Right lobe of liver (tissue), 6 donors: ENCODE data around the gene NCAM2. TPM values are rescaled to one million over a fixed set of nuclear protein-coding genes. Genes with fewer than 3 reads are reported as not detected.

Source experiments
- ATAC-seq, 4 donors: fragments of 200-7000 bp; cut with Tn5 transposase; one replicate each; pipeline ENCODE4 v1.9.1; 2020; ENCODE audit warnings: mild to moderate bottlenecking in 4 of 4, moderate library complexity in 4 of 4
- DNase-seq, 3 donors: peaks; one replicate each; pipeline ENCODE4 v3.0.0-alpha.2; 2020
- H3K27ac ChIP-seq, 3 donors: fragments of 200-600 bp; one replicate each; pipeline ENCODE4 v1.8.0; 2022
- H3K27me3 ChIP-seq, 2 donors: fragments of 200-600 bp; one replicate each; pipeline ENCODE4 v1.8.0; 2022
- H3K36me3 ChIP-seq, 4 donors: fragments of 200-600 bp; sonication (generic) in 1 of 4; one replicate each; pipeline versions ENCODE4 v1.5.1 to v1.8.0; 2017 to 2022; ENCODE audit warnings: control low read depth in 1 of 4
- H3K4me1 ChIP-seq, 4 donors: fragments of 200-600 bp; sonication (generic) in 1 of 4; one replicate each; pipeline versions ENCODE4 v1.5.1 to v1.8.0; 2017 to 2022; ENCODE audit warnings: control low read depth in 1 of 4
- H3K4me3 ChIP-seq, 3 donors: fragments of 200-600 bp; one replicate each; pipeline ENCODE4 v1.8.0; 2022
- H3K9me3 ChIP-seq, 4 donors: fragments of 200-600 bp; sonication (generic) in 1 of 4; one replicate each; pipeline versions ENCODE4 v1.5.1 to v1.8.0; 2017 to 2022; ENCODE audit warnings: control low read depth in 1 of 4
- CTCF ChIP-seq, 4 donors: fragments of 200-600 bp in 3 of 4; fragments of 450-650 bp in 1 of 4; IDR thresholded peaks; one replicate each; pipeline versions ENCODE4 v1.5.1 to v1.8.0; 2016 to 2022; ENCODE audit warnings: antibody characterized with exemption in 4 of 4, mild to moderate bottlenecking in 2 of 4
- POLR2A ChIP-seq: fragments of 450-650 bp; IDR thresholded peaks from one replicate; pipeline ENCODE4 v1.6.1; 2017; ENCODE audit warnings: antibody characterized with exemption, mild to moderate bottlenecking
- WGBS: methylation state at CpG from one replicate; pipeline ENCODE4 v1.1.6; 2018; ENCODE audit warnings: low coverage, low lambda C conversion rate; ENCODE audit not compliant: insufficient coverage; ENCODE audit errors: missing lambda C conversion rate; 5-methylcytosine and 5-hydroxymethylcytosine counted together
- intact Hi-C, 2 donors: fragments of 100-400 bp; cut with DNase I; formaldehyde crosslinking; loops; one replicate each; pipeline versions ENCODE4 v1.11.2 to v1.14.1; 2022
- total RNA-seq, 6 experiments: library from RNA; depleted of rRNA in 2 of 6; stranded (reverse); fragments of >200 nt in 2 of 6; fragmentation: NEBNext Ultra II Directional in 3 of 6; extraction: Animal tissue kit (Norgen Biotek cat#: 25700) in 3 of 6; gene quantifications; one replicate each; pipeline versions ENCODE4 v1.1.0 to v1.2.4, GENCODE V29; 2016 to 2023
- donor health status: DM: no; HTN: yes; CAD: no.
- donor health status: DM: no; HTN: no; CAD: no.
- donor health status: DM: no; HTN: no; CAD: no.
- donor health status: DM: no; HTN: yes; CAD: no.
- donor health status: DM: no; HTN: yes; CAD: no.

NCAM2 gene
- total RNA-seq, 6 experiments from 2014 or later: 0.38 to 1.4 (median 0.81) TPM; not detected in 2

GRCh38 chr21:21246007-21246406 lies 247.8 kb downstream of the NCAM2 start:
- H3K36me3 ChIP-seq: no peaks in the 10 kb centered on the region
- no peaks in the 10 kb centered on the region for H3K27me3 ChIP-seq
- WGBS: 80% methylated on average over 3 of the region's 3 CpGs
- DNase-seq: no peak
- intact Hi-C loops: no loop called here
- ATAC-seq: no peak
- TF ChIP-seq CTCF (IDR thresholded peaks at IDR 0.05): no peak
- no peak for TF ChIP-seq POLR2A
- H3K27ac ChIP-seq: no peak overlapping the region
- H3K9me3 ChIP-seq: no peaks in the 10 kb centered on the region
- H3K4me1 ChIP-seq: no peaks in the 10 kb centered on the region
- H3K4me3 ChIP-seq: no peak overlapping the region

GRCh38 chr21:21247424-21247823 lies 249.2 kb downstream of the NCAM2 start:
- intact Hi-C loops: no loop called here
- TF ChIP-seq POLR2A: no peak
- no peak for TF ChIP-seq CTCF (IDR thresholded peaks at IDR 0.05)
- DNase-seq (no peak), ATAC-seq (no peak)
- Histone ChIP-seq H3K36me3 (no peaks in the 10 kb centered on the region), H3K27me3 (no peaks in the 10 kb centered on the region), H3K4me1 (no peaks in the 10 kb centered on the region), H3K4me3 (no peak overlapping the region), H3K27ac (no peak overlapping the region), H3K9me3 (no peaks in the 10 kb centered on the region)
- 35% methylated on average over 1 of the region's 1 CpG for WGBS

GRCh38 chr21:21262048-21262447 lies 263.8 kb downstream of the NCAM2 start:
- 14% methylated on average over 1 of the region's 1 CpG for WGBS
- DNase-seq: no peak
- no peaks in the 10 kb centered on the region for H3K4me1 ChIP-seq
- intact Hi-C loops: no loop called here
- no peaks in the 10 kb centered on the region for H3K36me3 ChIP-seq
- H3K27ac ChIP-seq: no peak overlapping the region
- no peaks in the 10 kb centered on the region for H3K27me3 ChIP-seq
- TF ChIP-seq CTCF (IDR thresholded peaks at IDR 0.05) (no peak), POLR2A (no peak)
- ATAC-seq: no peak
- H3K4me3 ChIP-seq: no peak overlapping the region
- no peaks in the 10 kb centered on the region for H3K9me3 ChIP-seq

GRCh38 chr21:21268061-21268471 lies 269.9 kb downstream of the NCAM2 start:
- Histone ChIP-seq H3K4me1 (no peaks in the 10 kb centered on the region), H3K9me3 (no peaks in the 10 kb centered on the region), H3K27me3 (no peaks in the 10 kb centered on the region), H3K4me3 (no peak overlapping the region), H3K36me3 (no peaks in the 10 kb centered on the region), H3K27ac (no peak overlapping the region)
- DNase-seq: no peak
- TF ChIP-seq POLR2A (no peak), CTCF (IDR thresholded peaks at IDR 0.05) (no peak)
- 58% methylated on average over 6 of the region's 6 CpGs for WGBS
- intact Hi-C loops: no loop called here
- ATAC-seq: peak in 2 of 4 donors; percentile 19 to 42

- H3K4me1 ChIP-seq: no peaks in the 10 kb centered on the region
- H3K27me3 ChIP-seq: no peaks in the 10 kb centered on the region
- no peak overlapping the region for H3K27ac ChIP-seq
- H3K4me3 ChIP-seq: no peak overlapping the region
- H3K36me3 ChIP-seq: no peaks in the 10 kb centered on the region
- H3K9me3 ChIP-seq: no peaks in the 10 kb centered on the region
- intact Hi-C loops: no loop called here
- no peak for TF ChIP-seq CTCF (IDR thresholded peaks at IDR 0.05)
- no peak for TF ChIP-seq POLR2A
- no peak for ATAC-seq
- no peak for DNase-seq
Observed at GRCh38 chr21:21268885-21269284, 270.7 kb downstream of the NCAM2 start.
